HepG2 (cell line): ENCODE measurements around the gene ZMYND8. TPM values are rescaled to one million over a fixed set of nuclear protein-coding genes. Genes with fewer than 3 reads are reported as not detected.

ENCODE experiments used
- ATAC-seq: fragments of 200-7000 bp; cut with Tn5 transposase; 3 replicates; pipeline ENCODE4 v1.9.1; 2020; ENCODE audit warnings: mild to moderate bottlenecking, moderate library complexity
- BruUV-seq: library from RNA; stranded (reverse); fragments of 400-500 nt; replicated peaks from 2 replicates; lab custom pipeline; 2021; lab: Mats Ljungman, UMichigan
- CTCF ChIA-PET: fragments of 300-600 bp; formaldehyde crosslinking; extraction: SDS; loops from one replicate; lab custom pipeline; 2021; ENCODE audit warnings: low total read pairs, inconsistent platforms, low intra/inter-chr PET ratio; lab: Yijun Ruan, JAX
- POLR2A ChIA-PET: fragments of 350-600 bp; sonication (Branson Sonifier 250); formaldehyde crosslinking; loops from one replicate; lab custom pipeline; 2020; ENCODE audit warnings: antibody characterized with exemption, inconsistent platforms; lab: Yijun Ruan, JAX
- DNase-seq: peaks from one replicate; pipeline ENCODE4 v3.0.0-alpha.2; 2015; ENCODE audit warnings: low spot score
- FAIRE-seq: peaks from 3 replicates; lab custom pipeline; 2011; peaks lifted over from hg19 to GRCh38; lab: Jason Lieb, UNC
- H2AFZ ChIP-seq: one replicate; pipeline ENCODE4 v1.6.1; 2011; ENCODE audit warnings: low read length, inconsistent platforms
- H3K27ac ChIP-seq: fragments of 300-600 bp; 3 replicates; pipeline ENCODE4 v1.8.0; 2011; ENCODE audit warnings: mixed run types, mild to moderate bottlenecking, mixed read lengths, low read length, inconsistent platforms; ENCODE audit not compliant: insufficient read depth; ENCODE audit errors: extremely low read length
- H3K27me3 ChIP-seq, 2 experiments: fragments of 200-600 bp in 1 of 2; 2 replicates in 1 of 2; 3 replicates in 1 of 2; pipeline versions ENCODE4 v1.6.0 to v1.8.0; 2011; ENCODE audit warnings: low read length in 2 of 2, mild to moderate bottlenecking in 2 of 2, moderate library complexity in 2 of 2, inconsistent platforms in 1 of 2; ENCODE audit not compliant: insufficient read depth in 2 of 2, control insufficient read depth in 1 of 2
- H3K36me3 ChIP-seq, 2 experiments: fragments of 200-600 bp in 1 of 2; replicated peaks in 1 of 2; 2 replicates in 1 of 2; 3 replicates in 1 of 2; pipeline versions ENCODE4 v1.5.1 to v1.8.0; 2011; ENCODE audit warnings: low read length in 2 of 2, inconsistent platforms in 1 of 2; ENCODE audit not compliant: insufficient read depth in 2 of 2, control insufficient read depth in 1 of 2
- H3K4me1 ChIP-seq: 2 replicates; pipeline ENCODE4 v1.5.1; 2012; ENCODE audit warnings: low read length, inconsistent platforms; ENCODE audit not compliant: insufficient read depth
- H3K4me2 ChIP-seq: 2 replicates; pipeline ENCODE4 v1.6.0; 2011; ENCODE audit warnings: low read depth, low read length, inconsistent platforms
- H3K4me3 ChIP-seq, 3 experiments: fragments of 200-600 bp in 1 of 3; sonication (generic), shearing (Covaris generic) in 1 of 3; replicated peaks in 1 of 3; 2 replicates each; pipeline ENCODE4 v1.5.1; 2011 to 2016; ENCODE audit warnings: low read length in 3 of 3, inconsistent platforms in 2 of 3, low read depth in 2 of 3, mild to moderate bottlenecking in 2 of 3, control low read depth in 1 of 3, mixed read lengths in 1 of 3; ENCODE audit not compliant: insufficient read depth in 1 of 3
- H3K79me2 ChIP-seq: one replicate; pipeline ENCODE4 v1.6.1; 2011; ENCODE audit warnings: low read length, inconsistent platforms; ENCODE audit not compliant: insufficient read depth
- H3K9ac ChIP-seq: 2 replicates; pipeline ENCODE4 v1.6.0; 2011; ENCODE audit warnings: mild to moderate bottlenecking, low read depth, low read length, inconsistent platforms; ENCODE audit not compliant: insufficient read depth
- H3K9me3 ChIP-seq: 2 replicates; pipeline ENCODE4 v1.5.1; 2012; ENCODE audit warnings: mild to moderate bottlenecking, low read length
- H4K20me1 ChIP-seq: 2 replicates; pipeline ENCODE4 v1.6.0; 2011; ENCODE audit warnings: inconsistent platforms, mild to moderate bottlenecking, low read length, moderate library complexity; ENCODE audit not compliant: insufficient read depth
- CTCF ChIP-seq: sonication (generic); formaldehyde crosslinking; IDR thresholded peaks from 2 replicates; pipeline ENCODE4 v1.5.0; 2020; ENCODE audit warnings: mild to moderate bottlenecking, missing genetic modification reagents, moderate library complexity
- DNMT1 ChIP-seq: sonication (generic); formaldehyde crosslinking; IDR thresholded peaks from 2 replicates; pipeline ENCODE4 v1.5.1; 2020; ENCODE audit warnings: mild to moderate bottlenecking, missing genetic modification reagents
- HES4 ChIP-seq: sonication (generic); formaldehyde crosslinking; IDR thresholded peaks from 2 replicates; pipeline ENCODE4 v1.9.0; 2021; ENCODE audit warnings: mild to moderate bottlenecking, missing genetic modification reagents, borderline replicate concordance
- HIVEP1 ChIP-seq: sonication (generic); formaldehyde crosslinking; IDR thresholded peaks from 2 replicates; pipeline ENCODE4 v1.4.0; 2020; ENCODE audit warnings: mild to moderate bottlenecking, missing genetic modification reagents
- HNF4G ChIP-seq, 2 experiments: sonication (generic) in 1 of 2; formaldehyde crosslinking in 1 of 2; IDR thresholded peaks; 2 replicates each; pipeline versions ENCODE4 v1.4.0 to v1.6.1; 2011 to 2020; ENCODE audit warnings: borderline replicate concordance in 2 of 2, low read depth in 2 of 2, mild to moderate bottlenecking in 2 of 2, low read length in 1 of 2, missing genetic modification reagents in 1 of 2, moderate library complexity in 1 of 2
- MTA1 ChIP-seq: sonication (generic); formaldehyde crosslinking; IDR thresholded peaks from 2 replicates; pipeline ENCODE4 v1.4.0; 2020; ENCODE audit warnings: missing genetic modification reagents, mild to moderate bottlenecking, borderline replicate concordance
- SRF ChIP-seq: IDR thresholded peaks from 2 replicates; pipeline ENCODE4 v1.6.1; 2011; ENCODE audit warnings: mild to moderate bottlenecking, low read depth, low read length, moderate library complexity
- U2AF1 ChIP-seq: fragments of 200-400 bp; formaldehyde crosslinking; optimal IDR thresholded peaks from 2 replicates; pipeline ENCODE3; 2017; ENCODE audit warnings: mild to moderate bottlenecking, low read depth, low read length
- ZNF121 ChIP-seq: sonication (generic); formaldehyde crosslinking; IDR thresholded peaks from 2 replicates; pipeline ENCODE4 v1.5.0; 2020; ENCODE audit warnings: mild to moderate bottlenecking, missing genetic modification reagents
- ZNF263 ChIP-seq: sonication (generic); formaldehyde crosslinking; IDR thresholded peaks from 2 replicates; pipeline ENCODE4 v1.4.0; 2020; ENCODE audit warnings: missing genetic modification reagents
- ZNF296 ChIP-seq: sonication (generic); formaldehyde crosslinking; conservative IDR thresholded peaks from 2 replicates; pipeline ENCODE4 v1.5.0; 2020; ENCODE audit warnings: mild to moderate bottlenecking, missing genetic modification reagents
- ZNF30 ChIP-seq: sonication (generic); formaldehyde crosslinking; IDR thresholded peaks from 2 replicates; pipeline ENCODE4 v1.5.0; 2020; ENCODE audit warnings: mild to moderate bottlenecking, missing genetic modification reagents
- ZNF549 ChIP-seq: sonication (generic); formaldehyde crosslinking; IDR thresholded peaks from 2 replicates; pipeline ENCODE4 v1.5.0; 2020; ENCODE audit warnings: missing genetic modification reagents
- ZNF619 ChIP-seq: sonication (generic); formaldehyde crosslinking; IDR thresholded peaks from 2 replicates; pipeline ENCODE4 v1.4.0; 2020; ENCODE audit warnings: mild to moderate bottlenecking, missing genetic modification reagents
- ZNF776 ChIP-seq: sonication (generic); formaldehyde crosslinking; IDR thresholded peaks from 2 replicates; pipeline ENCODE4 v1.4.0; 2020; ENCODE audit warnings: mild to moderate bottlenecking, missing genetic modification reagents
- ZSCAN25 ChIP-seq: sonication (generic); formaldehyde crosslinking; IDR thresholded peaks from 2 replicates; pipeline ENCODE4 v1.8.0; 2022; ENCODE audit warnings: mild to moderate bottlenecking, missing genetic modification reagents
- WGBS: methylation state at CpG from one replicate; pipeline ENCODE4 v1.1.6; 2017; ENCODE audit warnings: low lambda C conversion rate; 5-methylcytosine and 5-hydroxymethylcytosine counted together
- in situ Hi-C: cut with HindIII; loops from 2 replicates; pipeline ENCODE4 v1.10.0; 2017; ENCODE audit warnings: low pct_unique_long_range_greater_than_20kb; ENCODE audit not compliant: extremely low pct_ligation_motif_present
- intact Hi-C: fragments of 100-400 bp; cut with micrococcal nuclease; formaldehyde crosslinking; loops from one replicate; pipeline ENCODE4 v1.10.0; 2022; ENCODE audit not compliant: unreplicated experiment
- polyA plus RNA-seq, 8 experiments: library from polyadenylated mRNA; depleted of rRNA in 3 of 8; stranded (reverse) in 7 of 8; unstranded in 1 of 8; fragments of >200 nt; fragmentation: Illumina TruSeq in 4 of 8; extraction: Trizol in 4 of 8; gene quantifications; 2 replicates each; pipeline versions ENCODE4 v1.2.1 to v1.2.3, GENCODE V29; 2011 to 2016; ENCODE audit warnings: low read depth in 4 of 8, missing spikeins in 1 of 8, mixed read lengths in 1 of 8; ENCODE audit not compliant: insufficient read depth in 1 of 8
- total RNA-seq, 5 experiments: library from RNA; depleted of rRNA; stranded (reverse); fragments of >200 nt; fragmentation: Illumina TruSeq; extraction: Trizol; gene quantifications; 2 replicates each; pipeline ENCODE4 v1.2.3, GENCODE V29; 2016; ENCODE audit warnings: low read depth in 1 of 5
- TF ChIP-seq, protein P1 (sequence below): sonication (generic); formaldehyde crosslinking; IDR thresholded peaks from 2 replicates; pipeline ENCODE4 v1.4.0; 2020; ENCODE audit warnings: mild to moderate bottlenecking, missing genetic modification reagents
- TF ChIP-seq, protein P2 (sequence below): sonication (generic); formaldehyde crosslinking; IDR thresholded peaks from 2 replicates; pipeline ENCODE4 v1.5.0; 2020; ENCODE audit warnings: missing genetic modification reagents, mild to moderate bottlenecking, borderline replicate concordance

The ZMYND8 gene
- total and polyA plus RNA-seq, 2 of the 13 experiments (the other 11 are each of a cell fraction or from before 2014, with no cell fraction given), result 53.9 to 84.7 TPM

DNA sequence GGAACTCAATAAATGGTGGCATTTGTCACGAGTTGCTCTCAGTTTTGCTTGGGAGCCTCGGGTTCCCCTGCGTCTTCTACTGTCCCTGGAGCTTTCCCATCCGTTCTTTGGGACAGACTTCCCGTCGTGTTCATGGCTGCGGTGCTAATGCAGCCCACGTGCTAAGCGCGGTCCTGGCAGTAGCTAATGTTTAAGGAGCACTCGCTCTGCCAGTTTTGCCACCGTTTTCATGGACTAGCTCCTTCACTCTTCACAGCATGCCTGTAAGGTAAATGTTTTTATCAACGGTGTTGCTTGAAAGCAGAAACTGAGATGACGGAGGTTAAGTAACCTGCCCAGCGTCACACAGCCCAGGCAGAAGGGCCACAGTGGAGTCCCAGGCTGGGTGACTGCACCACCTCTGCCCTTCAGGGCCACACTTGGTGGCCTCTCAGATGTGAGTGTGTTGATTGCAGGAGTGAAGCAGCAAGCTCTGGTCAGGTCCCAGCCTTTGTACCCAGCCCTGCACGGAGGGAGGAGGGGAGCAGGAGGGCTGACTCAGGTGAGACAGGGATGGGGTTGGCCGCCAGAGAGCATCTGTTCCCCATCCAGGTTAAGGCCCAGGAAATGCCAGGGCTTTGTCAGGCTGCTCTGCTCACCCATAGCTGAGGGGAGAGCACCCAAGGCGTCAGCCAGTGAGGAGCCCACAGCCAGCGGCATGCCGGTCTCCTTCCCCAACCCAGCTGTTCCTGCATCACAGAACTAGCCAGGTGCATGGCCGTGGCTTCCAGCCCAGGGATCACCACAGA lies 181.8 kb downstream of the ZMYND8 start:
- FAIRE-seq (no peak), DNase-seq (no peak), ATAC-seq (peak; percentile 57)
- H3K9me3 ChIP-seq, result no peaks in the 10 kb centered on the region
- no TSS peak for BruUV-seq
- no peaks in the 10 kb centered on the region for H3K4me1 ChIP-seq
- no peak overlapping the region for H2AFZ ChIP-seq
- no peak overlapping the region for H3K4me3 ChIP-seq
- ChIA-PET POLR2A (no interaction called here), CTCF (no interaction called here)
- no peak overlapping the region for H3K9ac ChIP-seq
- in situ Hi-C loops, result no loop called here
- intact Hi-C loops, result no loop called here
- no peak overlapping the region for H3K4me2 ChIP-seq
- no peak overlapping the region for H3K27ac ChIP-seq
- H3K36me3 ChIP-seq, result no peaks in the 10 kb centered on the region
- no peaks in the 10 kb centered on the region for H4K20me1 ChIP-seq
- peaks cover 7 to 43% of the 10 kb centered on the region in 2 experiments; a peak in 4 of 5 replicates for H3K27me3 ChIP-seq
- H3K79me2 ChIP-seq, result no peaks in the 10 kb centered on the region
- WGBS, result 43% methylated on average over 21 of the region's 21 CpGs
- TF ChIP-seq U2AF1 (no peak), CTCF (peak; percentile 25), ZNF549 (CRISPR knock-in tag) (no peak), ZNF296 (CRISPR knock-in tag) (0 out of 2 replicates have a peak, but pooled peaks have one; percentile 10), HES4 (CRISPR knock-in tag) (0 out of 2 replicates have a peak, but pooled peaks have one; percentile 40), ZSCAN25 (CRISPR knock-in tag) (peak; percentile 95), ZNF619 (CRISPR knock-in tag) (no peak), SRF (no peak), HIVEP1 (CRISPR knock-in tag) (0 out of 2 replicates have a peak, but pooled peaks have one; percentile 3), ZNF776 (0 out of 2 replicates have a peak, but pooled peaks have one; percentile 1), ZNF121 (no peak), DNMT1 (CRISPR knock-in tag) (0 out of 2 replicates have a peak, but pooled peaks have one; percentile 26), ZNF263 (CRISPR knock-in tag) (peak; percentile 73), MTA1 (0 out of 2 replicates have a peak, but pooled peaks have one; percentile 20), ZNF30 (CRISPR knock-in tag) (no peak), HNF4G (IDR thresholded peaks at IDR 0.05; ENCODE audit: borderline replicate concordance, low read depth, low read length) (0 out of 2 replicates have a peak, but pooled peaks have one; percentile 23), HNF4G (CRISPR knock-in tag; IDR thresholded peaks at IDR 0.05; ENCODE audit: borderline replicate concordance, low read depth) (no peak)
- TF ChIP-seq, protein P1, sequence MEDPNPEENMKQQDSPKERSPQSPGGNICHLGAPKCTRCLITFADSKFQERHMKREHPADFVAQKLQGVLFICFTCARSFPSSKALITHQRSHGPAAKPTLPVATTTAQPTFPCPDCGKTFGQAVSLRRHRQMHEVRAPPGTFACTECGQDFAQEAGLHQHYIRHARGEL, result 0 out of 2 replicates have a peak, but pooled peaks have one; percentile 16
- TF ChIP-seq, protein P2, sequence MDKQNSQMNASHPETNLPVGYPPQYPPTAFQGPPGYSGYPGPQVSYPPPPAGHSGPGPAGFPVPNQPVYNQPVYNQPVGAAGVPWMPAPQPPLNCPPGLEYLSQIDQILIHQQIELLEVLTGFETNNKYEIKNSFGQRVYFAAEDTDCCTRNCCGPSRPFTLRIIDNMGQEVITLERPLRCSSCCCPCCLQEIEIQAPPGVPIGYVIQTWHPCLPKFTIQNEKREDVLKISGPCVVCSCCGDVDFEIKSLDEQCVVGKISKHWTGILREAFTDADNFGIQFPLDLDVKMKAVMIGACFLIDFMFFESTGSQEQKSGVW (CRISPR knock-in tag), result no peak
